A673 (cell line): ENCODE measurements around the gene AP1AR. TPM values are rescaled to one million over a fixed set of nuclear protein-coding genes. Genes with fewer than 3 reads are reported as not detected.

Experiments used
- BruUV-seq: library from RNA; stranded (reverse); fragments of 400-500 nt; replicated peaks from 2 replicates; lab custom pipeline; 2021; lab: Mats Ljungman, UMichigan
- CTCF ChIA-PET: fragments of 300-600 bp; sonication (Branson Sonifier 250); formaldehyde crosslinking; loops from one replicate; lab custom pipeline; 2022; ENCODE audit warnings: antibody characterized with exemption; lab: Charles Lee
- POLR2A ChIA-PET: fragments of 300-600 bp; sonication (Branson Sonifier 250); formaldehyde crosslinking; loops from one replicate; lab custom pipeline; 2022; ENCODE audit warnings: antibody characterized with exemption; ENCODE audit not compliant: low non-redundant PET; lab: Charles Lee
- DNase-seq: peaks from one replicate; pipeline ENCODE4 v3.0.0-alpha.2; 2015; ENCODE audit warnings: low spot score
- H3K27ac ChIP-seq: fragments of 200-600 bp; sonication (generic); 2 replicates; pipeline ENCODE4 v1.5.1; 2016; ENCODE audit warnings: mixed run types, low read depth, mild to moderate bottlenecking, mixed read lengths, antibody characterized with exemption, low read length; ENCODE audit not compliant: poor library complexity, severe bottlenecking
- H3K27me3 ChIP-seq: fragments of 200-600 bp; sonication (generic); replicated peaks from 2 replicates; pipeline ENCODE4 v1.6.1; 2017; ENCODE audit warnings: mixed run types, low read depth, mild to moderate bottlenecking, mixed read lengths, antibody characterized with exemption, low read length; ENCODE audit not compliant: insufficient read depth, poor library complexity
- H3K36me3 ChIP-seq: fragments of 200-600 bp; sonication (generic); 2 replicates; pipeline ENCODE4 v1.6.1; 2016; ENCODE audit warnings: mixed run types, mild to moderate bottlenecking, mixed read lengths, antibody characterized with exemption, low read length; ENCODE audit not compliant: insufficient read depth, poor library complexity, severe bottlenecking
- H3K4me1 ChIP-seq: fragments of 200-600 bp; sonication (generic); 2 replicates; pipeline ENCODE4 v1.6.1; 2017; ENCODE audit warnings: mixed run types, mild to moderate bottlenecking, mixed read lengths, antibody characterized with exemption, low read length; ENCODE audit not compliant: insufficient read depth, poor library complexity, severe bottlenecking
- H3K4me3 ChIP-seq: fragments of 200-600 bp; sonication (generic); 2 replicates; pipeline ENCODE4 v1.5.1; 2016; ENCODE audit warnings: low read depth, mixed run types, mild to moderate bottlenecking, mixed read lengths, low read length; ENCODE audit not compliant: poor library complexity, severe bottlenecking
- H3K9me3 ChIP-seq: fragments of 200-600 bp; sonication (generic); 2 replicates; pipeline ENCODE4 v1.6.1; 2016; ENCODE audit warnings: mixed run types, low read depth, mild to moderate bottlenecking, mixed read lengths, antibody characterized with exemption, low read length; ENCODE audit not compliant: poor library complexity, severe bottlenecking
- CTCF ChIP-seq: fragments of 300-800, 200-600 bp; sonication (generic); conservative IDR thresholded peaks from 2 replicates; pipeline ENCODE4 v1.5.1; 2017; ENCODE audit warnings: low read depth, mild to moderate bottlenecking, antibody characterized with exemption, low read length, moderate library complexity, mixed read lengths
- EZH2 ChIP-seq: fragments of 200-600 bp; sonication (generic); IDR thresholded peaks from 2 replicates; pipeline ENCODE4 v1.6.1; 2017; ENCODE audit warnings: borderline replicate concordance, low read depth, mild to moderate bottlenecking, mixed read lengths, antibody characterized with exemption, low read length; ENCODE audit not compliant: poor library complexity, severe bottlenecking
- intact Hi-C: fragments of 100-400 bp; cut with micrococcal nuclease; formaldehyde crosslinking; loops from one replicate; pipeline ENCODE4 v1.10.0; 2022; ENCODE audit not compliant: unreplicated experiment
- total RNA-seq: library from RNA; stranded (reverse); gene quantifications from 2 replicates; pipeline ENCODE4 v1.2.3, GENCODE V29; 2021

Gene AP1AR
- total RNA-seq, 1 experiment from 2014 or later, result 24.9 TPM

- ChIA-PET CTCF (no interaction called here), POLR2A (no interaction called here)
- Histone ChIP-seq H3K9me3 (no peaks in the 10 kb centered on the region), H3K27me3 (no peaks in the 10 kb centered on the region), H3K27ac (no peak overlapping the region), H3K36me3 (no peaks in the 10 kb centered on the region), H3K4me1 (peaks cover 4% of the 10 kb centered on the region), H3K4me3 (no peak overlapping the region)
- TF ChIP-seq EZH2 (no peak), CTCF (no peak)
- BruUV-seq, result no TSS peak
- intact Hi-C loops, result loop anchor here (10.0 kb wide), 1 partner anchor 529 kb away; no protein-coding TSS in a partner anchor
- DNase-seq, result no peak
Measured at GRCh38 chr4:112236040-112236439, 4.5 kb downstream of the AP1AR start.

GRCh38 chr4:112238833-112239232 is 7.2 kb downstream of the AP1AR start:
- Histone ChIP-seq H3K27ac (no peak overlapping the region), H3K9me3 (no peaks in the 10 kb centered on the region), H3K27me3 (no peaks in the 10 kb centered on the region), H3K4me1 (peaks cover 4% of the 10 kb centered on the region), H3K4me3 (no peak overlapping the region), H3K36me3 (no peaks in the 10 kb centered on the region)
- CTCF ChIA-PET, result no interaction called here
- no peak for TF ChIP-seq EZH2
- intact Hi-C loops, result loop anchor here (10.0 kb wide), 1 partner anchor 526 kb away; no protein-coding TSS in a partner anchor
- DNase-seq, result no peak
- POLR2A ChIA-PET, result no interaction called here
- BruUV-seq, result no TSS peak

- intact Hi-C loops, result no loop called here
- TF ChIP-seq CTCF, result no peak
- no peak for TF ChIP-seq EZH2
- H3K4me1 ChIP-seq, result no peaks in the 10 kb centered on the region
- no TSS peak for BruUV-seq
- ChIA-PET POLR2A (no interaction called here), CTCF (interaction anchor here (0.6 kb wide), 1 partner anchor 445 kb away, joined by 3 read pairs; no protein-coding TSS in a partner anchor)
- H3K4me3 ChIP-seq, result no peak overlapping the region
- no peak for DNase-seq
- no peaks in the 10 kb centered on the region for H3K36me3 ChIP-seq
- no peak overlapping the region for H3K27ac ChIP-seq
- H3K27me3 ChIP-seq, result no peaks in the 10 kb centered on the region
- H3K9me3 ChIP-seq, result no peaks in the 10 kb centered on the region
Measured at GRCh38 chr4:112245383-112245782, 13.8 kb downstream of the AP1AR start.

- no TSS peak for BruUV-seq
- H3K4me3 ChIP-seq, result no peak overlapping the region
- no peak for TF ChIP-seq EZH2
- H3K4me1 ChIP-seq, result peaks cover 4% of the 10 kb centered on the region
- POLR2A ChIA-PET, result no interaction called here
- CTCF ChIA-PET, result no interaction called here
- intact Hi-C loops, result no loop called here
- DNase-seq, result no peak
- no peak overlapping the region for H3K27ac ChIP-seq
- no peaks in the 10 kb centered on the region for H3K27me3 ChIP-seq
- H3K36me3 ChIP-seq, result no peaks in the 10 kb centered on the region
- no peaks in the 10 kb centered on the region for H3K9me3 ChIP-seq
Measured at GRCh38 chr4:112247021-112247420, 15.4 kb downstream of the AP1AR start.
